GM12878 (cell line): ENCODE data around the gene PIGZ.

ENCODE experiments used
- BRCA1 ChIP-seq: IDR thresholded peaks from 2 replicates; pipeline ENCODE4 v1.6.1; 2011; ENCODE audit warnings: low read depth, low read length, improper control_type of control experiment
- ETV6 ChIP-seq, 2 experiments: fragments of 450-650 bp in 1 of 2; IDR thresholded peaks in 1 of 2; conservative IDR thresholded peaks in 1 of 2; 2 replicates each; pipeline ENCODE4 v1.6.1; 2014; ENCODE audit warnings: antibody characterized with exemption in 1 of 2, borderline replicate concordance in 1 of 2, low read depth in 1 of 2, mild to moderate bottlenecking in 1 of 2, moderate library complexity in 1 of 2
- MLLT1 ChIP-seq: fragments of 450-650 bp; IDR thresholded peaks from 2 replicates; pipeline ENCODE4 v1.6.1; 2016; ENCODE audit warnings: mild to moderate bottlenecking
- MTA2 ChIP-seq: fragments of 450-650 bp; IDR thresholded peaks from 2 replicates; pipeline ENCODE4 v1.6.1; 2016; ENCODE audit warnings: low read depth, mild to moderate bottlenecking, moderate library complexity
- NFYA ChIP-seq: IDR thresholded peaks from 2 replicates; pipeline ENCODE4 v1.6.1; 2011; ENCODE audit warnings: low read depth, mild to moderate bottlenecking, low read length, improper control_type of control experiment, borderline replicate concordance
- NRF1 ChIP-seq: conservative IDR thresholded peaks from 2 replicates; pipeline ENCODE4 v1.6.1; 2011; ENCODE audit warnings: mild to moderate bottlenecking, low read depth, low read length, improper control_type of control experiment
- POLR2AphosphoS5 ChIP-seq: IDR thresholded peaks from 2 replicates; pipeline ENCODE4 v1.6.1; 2011; ENCODE audit warnings: mild to moderate bottlenecking, low read length, inconsistent platforms
- SIX5 ChIP-seq: IDR thresholded peaks from 2 replicates; pipeline ENCODE4 v1.6.1; 2011; ENCODE audit warnings: mild to moderate bottlenecking, low read depth, low read length, moderate library complexity; ENCODE audit not compliant: severe bottlenecking
- SMC3 ChIP-seq: IDR thresholded peaks from 2 replicates; pipeline ENCODE4 v1.6.1; 2011; ENCODE audit warnings: low read length, improper control_type of control experiment, borderline replicate concordance
- ZNF207 ChIP-seq: fragments of 450-650 bp; IDR thresholded peaks from 2 replicates; pipeline ENCODE4 v1.6.1; 2014; ENCODE audit warnings: antibody characterized with exemption, mild to moderate bottlenecking, borderline replicate concordance
- TF ChIP-seq, protein P1 (sequence below), 3 experiments: IDR thresholded peaks in 2 of 3; conservative IDR thresholded peaks in 1 of 3; 2 replicates each; pipeline ENCODE4 v1.5.1; 2011; ENCODE audit warnings: low read depth in 3 of 3, low read length in 3 of 3, mild to moderate bottlenecking in 3 of 3, control low read depth in 2 of 3, moderate library complexity in 2 of 3, inconsistent platforms in 1 of 3, mixed read lengths in 1 of 3; ENCODE audit not compliant: control insufficient read depth in 2 of 3, insufficient read depth in 1 of 3; ENCODE audit errors: extremely low read depth in 1 of 3

GRCh38 chr3:196996454-196997265 lies 28.0 kb upstream of the PIGZ start:
- TF ChIP-seq NRF1 (no peak), SIX5 (no peak), POLR2AphosphoS5 (no peak), MLLT1 (no peak), NFYA (no peak), BRCA1 (no peak), ETV6 (conservative IDR thresholded peaks at IDR 0.05 in 1 of 2, IDR thresholded peaks at IDR 0.05 in 1 of 2; ENCODE audit: borderline replicate concordance in 1 of 2, low read depth in 1 of 2) (no peak), SMC3 (no peak), MTA2 (no peak), ZNF207 (no peak)
- TF ChIP-seq, protein P1, sequence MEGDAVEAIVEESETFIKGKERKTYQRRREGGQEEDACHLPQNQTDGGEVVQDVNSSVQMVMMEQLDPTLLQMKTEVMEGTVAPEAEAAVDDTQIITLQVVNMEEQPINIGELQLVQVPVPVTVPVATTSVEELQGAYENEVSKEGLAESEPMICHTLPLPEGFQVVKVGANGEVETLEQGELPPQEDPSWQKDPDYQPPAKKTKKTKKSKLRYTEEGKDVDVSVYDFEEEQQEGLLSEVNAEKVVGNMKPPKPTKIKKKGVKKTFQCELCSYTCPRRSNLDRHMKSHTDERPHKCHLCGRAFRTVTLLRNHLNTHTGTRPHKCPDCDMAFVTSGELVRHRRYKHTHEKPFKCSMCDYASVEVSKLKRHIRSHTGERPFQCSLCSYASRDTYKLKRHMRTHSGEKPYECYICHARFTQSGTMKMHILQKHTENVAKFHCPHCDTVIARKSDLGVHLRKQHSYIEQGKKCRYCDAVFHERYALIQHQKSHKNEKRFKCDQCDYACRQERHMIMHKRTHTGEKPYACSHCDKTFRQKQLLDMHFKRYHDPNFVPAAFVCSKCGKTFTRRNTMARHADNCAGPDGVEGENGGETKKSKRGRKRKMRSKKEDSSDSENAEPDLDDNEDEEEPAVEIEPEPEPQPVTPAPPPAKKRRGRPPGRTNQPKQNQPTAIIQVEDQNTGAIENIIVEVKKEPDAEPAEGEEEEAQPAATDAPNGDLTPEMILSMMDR (IDR thresholded peaks at IDR 0.05 in 2 of 3, conservative IDR thresholded peaks at IDR 0.05 in 1 of 3; ENCODE audit: control insufficient read depth in 2 of 3, extremely low read depth in 1 of 3, insufficient read depth in 1 of 3, low read depth in 3 of 3, low read length in 3 of 3) = no peak
